ENCODE measurements around the gene DMKN.

DMKN gene

GRCh38 chr19:35522745-35523327 is 9.4 kb upstream of the DMKN start:
- DNase-seq, result no peak

GRCh38 chr19:35521124-35521743 is 7.8 kb upstream of the DMKN start:
- DNase-seq, result peak in 1 of 2 experiments; percentile 19

GRCh38 chr19:35519291-35519690 is 5.8 kb upstream of the DMKN start:
- DNase-seq, result no peak

GRCh38 chr19:35518313-35518712 is 4.9 kb upstream of the DMKN start:
- no peak for DNase-seq

- no peak for DNase-seq
These were observed 3.9 kb upstream of the DMKN start for GRCh38 chr19:35517342-35517741.

GRCh38 chr19:35516310-35516709 is 2.9 kb upstream of the DMKN start:
- DNase-seq, result no peak

GRCh38 chr19:35514282-35514809 is 897 bp upstream of the DMKN start:
- DNase-seq, result peak in 1 of 2 experiments; percentile 30

GRCh38 chr19:35512831-35513627 is 420 bp downstream of the DMKN start:
- no peak for DNase-seq

- no peak for DNase-seq
These were observed 2.1 kb downstream of the DMKN start for GRCh38 chr19:35511337-35511736.

GRCh38 chr19:35510626-35510964 is 2.9 kb downstream of the DMKN start:
- DNase-seq, result no peak

- DNase-seq, result peak; percentile 68 to 94
These were observed 3.4 kb downstream of the DMKN start for GRCh38 chr19:35509861-35510625.

GRCh38 chr19:35509018-35509652 is 4.3 kb downstream of the DMKN start:
- peak; percentile 67 to 85 for DNase-seq

- DNase-seq, result no peak
These were observed 5.3 kb downstream of the DMKN start for GRCh38 chr19:35508129-35508528.

GRCh38 chr19:35507561-35507960 is 5.9 kb downstream of the DMKN start:
- no peak for DNase-seq

- no peak for DNase-seq
These were observed 7.4 kb downstream of the DMKN start for GRCh38 chr19:35506011-35506410.

- DNase-seq, result no peak
These were observed 10.7 kb downstream of the DMKN start for GRCh38 chr19:35502751-35503150.

GRCh38 chr19:35501684-35502083 is 11.8 kb downstream of the DMKN start:
- DNase-seq, result no peak

- DNase-seq, result no peak
These were observed 12.8 kb downstream of the DMKN start for GRCh38 chr19:35500611-35501010.

- peak; percentile 48 to 77 for DNase-seq
These were observed 14.4 kb downstream of the DMKN start for GRCh38 chr19:35498984-35499527.

GRCh38 chr19:35498220-35498619 is 15.2 kb downstream of the DMKN start:
- no peak for DNase-seq

GRCh38 chr19:35497406-35497805 is 16.0 kb downstream of the DMKN start:
- no peak for DNase-seq
